ENCODE results near the gene SCN4B.

Gene SCN4B

GRCh38 chr11:118099838-118100556 is 52.6 kb downstream of the SCN4B start:
- DNase-seq (ENCODE audit: low read depth) = no peak

GRCh38 chr11:118098996-118099837 is 53.4 kb downstream of the SCN4B start:
- no peak for DNase-seq (ENCODE audit: low read depth)

GRCh38 chr11:118095967-118096367 is 56.7 kb downstream of the SCN4B start:
- no peak for DNase-seq (ENCODE audit: low read depth)

- no peak for DNase-seq (ENCODE audit: low read depth)
Measured at GRCh38 chr11:118095493-118095892, 57.1 kb downstream of the SCN4B start.

- no peak for DNase-seq (ENCODE audit: low read depth)
Measured at GRCh38 chr11:118092907-118093571, 59.6 kb downstream of the SCN4B start.

- no peak for DNase-seq (ENCODE audit: low read depth)
Measured at GRCh38 chr11:118091690-118092089, 60.9 kb downstream of the SCN4B start.

GRCh38 chr11:118090545-118091162 is 62.0 kb downstream of the SCN4B start:
- DNase-seq (ENCODE audit: low read depth) = no peak

- DNase-seq (ENCODE audit: low read depth) = peak; percentile 41
Measured at GRCh38 chr11:118088531-118088930, 64.1 kb downstream of the SCN4B start.

- no peak for DNase-seq (ENCODE audit: low read depth)
Measured at GRCh38 chr11:118087931-118088330, 64.7 kb downstream of the SCN4B start.

- no peak for DNase-seq (ENCODE audit: low read depth)
Measured at GRCh38 chr11:118086913-118087768, 65.5 kb downstream of the SCN4B start, which contains the start of gene SMIM35. SMIM35 (minus strand) TSS chr11:118086963; CDS start chr11:118086757, 206 bp downstream.

- DNase-seq (ENCODE audit: low read depth) = no peak
Measured at GRCh38 chr11:118084656-118085055, 68.0 kb downstream of the SCN4B start.

GRCh38 chr11:118084247-118084646 is 68.4 kb downstream of the SCN4B start:
- no peak for DNase-seq (ENCODE audit: low read depth)

Measured in CMK (cell line).